NCI-H187 treated with DMSO at 0.1 percent for 48 hours (cell line): ENCODE data around the gene GALR1.
"Not testable (repeated sequence)": the region's sequence is repeated elsewhere in the genome, so short reads cannot be mapped to it uniquely, and the experiment has no call there.

Experiments used
- DNase-seq: peaks from one replicate; lab custom pipeline; 2025; lab: John Stamatoyannopoulos, UW

Gene GALR1

DNA sequence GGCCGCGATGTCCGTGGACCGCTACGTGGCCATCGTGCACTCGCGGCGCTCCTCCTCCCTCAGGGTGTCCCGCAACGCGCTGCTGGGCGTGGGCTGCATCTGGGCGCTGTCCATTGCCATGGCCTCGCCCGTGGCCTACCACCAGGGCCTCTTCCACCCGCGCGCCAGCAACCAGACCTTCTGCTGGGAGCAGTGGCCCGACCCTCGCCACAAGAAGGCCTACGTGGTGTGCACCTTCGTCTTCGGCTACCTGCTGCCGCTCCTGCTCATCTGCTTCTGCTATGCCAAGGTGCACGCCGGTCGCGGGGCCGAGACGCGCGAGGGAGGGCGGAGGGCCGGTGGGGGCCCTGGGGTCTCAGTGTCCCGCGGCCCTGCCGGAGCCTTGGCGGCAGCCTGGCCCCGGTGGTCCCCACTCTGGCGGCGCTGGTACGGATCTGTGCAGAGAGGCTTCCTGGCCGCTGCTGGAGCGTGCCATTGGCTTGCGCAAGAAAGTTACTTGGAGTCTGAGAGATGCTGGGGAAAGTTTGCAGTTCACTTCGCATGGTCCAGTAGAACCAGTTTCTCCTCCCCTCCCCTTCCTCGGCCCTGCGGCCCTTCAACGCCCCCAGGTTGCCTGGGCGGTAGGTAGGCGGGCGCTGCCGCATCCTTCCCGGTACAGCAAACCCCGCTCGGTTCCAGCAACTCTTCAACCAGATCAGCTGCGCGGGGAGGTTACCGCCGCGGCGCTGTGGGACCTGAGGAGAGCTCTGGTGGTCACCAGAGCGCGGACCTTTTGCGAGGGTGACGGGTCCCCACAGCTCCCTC, 1.5 kb downstream of the GALR1 start:
- DNase-seq = no peak

- no peak for DNase-seq
Observed at GRCh38 chr18:77251730-77252050, 2.0 kb downstream of the GALR1 start.

GRCh38 chr18:77254711-77255405, 5.2 kb downstream of the GALR1 start:
- no peak for DNase-seq

GRCh38 chr18:77255426-77256105, 5.9 kb downstream of the GALR1 start:
- DNase-seq = no peak

DNA sequence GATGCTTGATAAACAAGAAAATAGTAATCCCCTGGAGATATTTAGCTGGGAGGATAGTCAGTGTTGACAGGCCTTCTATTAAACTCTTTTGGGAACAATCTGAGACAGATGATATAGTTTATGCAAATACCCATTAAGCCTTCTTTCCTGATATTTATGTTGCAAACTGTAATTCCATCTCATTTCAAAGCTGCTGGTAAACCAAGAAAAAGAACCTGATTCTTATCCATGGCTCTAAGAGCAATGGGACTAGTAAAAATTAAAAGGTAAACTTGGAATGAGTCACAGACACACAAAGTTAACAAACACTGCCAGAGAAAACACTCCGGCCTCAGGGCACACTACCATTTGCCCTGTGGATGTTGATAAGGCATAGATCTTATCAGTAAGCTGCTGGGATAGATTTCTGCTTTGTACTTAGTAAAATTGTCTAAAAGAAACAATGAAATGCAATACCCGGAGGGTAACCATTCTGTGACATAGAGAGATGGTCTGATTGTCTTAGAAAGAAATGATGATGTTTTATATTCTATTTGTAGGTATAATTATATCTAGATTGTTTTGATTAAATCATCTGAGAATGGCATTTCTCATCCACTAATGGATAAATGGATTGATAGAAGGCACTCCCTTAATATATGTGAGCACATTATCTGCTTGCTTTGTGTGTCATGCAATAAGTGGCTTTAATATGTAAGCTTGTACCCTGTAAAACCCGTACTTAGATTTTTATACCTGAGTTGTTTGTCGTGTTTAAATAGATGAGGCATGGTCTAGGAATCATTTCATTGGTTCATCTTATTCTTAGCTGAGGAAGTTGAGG, 13.2 kb downstream of the GALR1 start:
- no peak for DNase-seq

- no peak for DNase-seq
Observed at GRCh38 chr18:77263466-77263763, 13.8 kb downstream of the GALR1 start.

DNA sequence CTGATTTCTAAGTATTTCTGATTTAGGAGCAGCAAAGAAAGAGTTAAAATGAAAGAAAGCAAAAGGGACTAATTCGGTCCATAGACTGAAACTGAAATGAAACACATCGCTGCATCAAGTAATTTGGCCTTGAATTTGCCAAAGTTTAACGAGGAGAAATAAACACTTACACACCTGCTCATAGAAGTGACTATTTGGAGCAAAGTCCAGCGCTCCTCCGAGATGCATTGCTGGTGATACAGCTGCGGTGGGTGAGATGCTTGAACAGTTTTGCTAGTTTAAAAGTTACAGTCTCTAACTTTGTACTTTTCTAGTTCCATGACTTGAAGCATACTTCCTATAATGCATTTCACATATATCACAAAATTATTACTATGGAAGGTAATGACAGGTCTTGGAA, 18.3 kb downstream of the GALR1 start:
- DNase-seq = no peak

GRCh38 chr18:77268456-77268855, 18.8 kb downstream of the GALR1 start:
- DNase-seq = no peak

GRCh38 chr18:77271576-77272481, 22.2 kb downstream of the GALR1 start:
- no peak for DNase-seq

- not testable (repeated sequence) for DNase-seq
Observed at GRCh38 chr18:77290841-77291240, 41.2 kb downstream of the GALR1 start.

DNA sequence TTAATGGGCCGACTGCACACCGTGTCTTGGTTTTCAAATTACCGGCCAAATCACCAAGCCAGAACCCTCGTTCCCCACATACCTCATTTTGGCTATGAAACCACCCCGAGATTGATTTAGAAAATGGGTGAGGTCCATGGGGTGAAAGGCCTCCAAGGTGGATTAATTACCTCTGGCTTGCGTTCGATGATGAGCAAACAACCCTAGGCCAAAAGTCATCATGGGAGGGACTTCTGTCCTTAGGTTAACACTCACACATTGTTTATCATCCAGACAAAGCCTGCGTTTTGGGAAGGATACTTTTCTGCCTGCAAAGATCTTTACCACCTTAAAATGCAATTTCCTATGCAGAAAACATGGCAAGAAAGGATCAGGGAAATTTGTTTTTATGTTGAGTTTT, 48.5 kb downstream of the GALR1 start:
- no peak for DNase-seq

- DNase-seq = no peak
Observed at GRCh38 chr18:77299706-77300105, 50.1 kb downstream of the GALR1 start.

GRCh38 chr18:77300579-77300978, 50.9 kb downstream of the GALR1 start:
- no peak for DNase-seq

- no peak for DNase-seq
Observed at GRCh38 chr18:77304268-77304667, 54.6 kb downstream of the GALR1 start.

DNA sequence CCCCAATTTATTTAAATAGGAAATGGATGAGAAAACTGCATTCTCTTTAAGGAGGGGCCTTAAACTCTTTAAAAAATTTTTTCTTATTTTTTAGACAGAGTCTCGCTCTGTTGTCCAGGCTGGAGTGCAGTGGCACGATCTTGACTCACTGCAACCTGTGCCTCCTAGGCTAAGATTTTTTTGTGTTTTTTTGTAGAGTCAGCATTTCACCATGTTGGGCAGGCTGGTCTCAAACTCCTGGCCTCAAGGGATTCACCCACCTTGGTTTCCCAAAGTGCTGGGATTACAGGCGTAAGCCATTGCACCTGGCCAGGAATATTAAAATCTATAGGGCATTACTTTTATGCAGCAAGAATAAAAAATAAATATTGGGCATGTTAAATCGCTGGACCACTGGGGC, 56.0 kb downstream of the GALR1 start:
- no peak for DNase-seq

GRCh38 chr18:77308216-77308615, 58.6 kb downstream of the GALR1 start:
- DNase-seq = no peak

- no peak for DNase-seq
Observed at GRCh38 chr18:77314511-77314910, 64.9 kb downstream of the GALR1 start.

GRCh38 chr18:77314952-77315351, 65.3 kb downstream of the GALR1 start:
- DNase-seq = no peak

DNA sequence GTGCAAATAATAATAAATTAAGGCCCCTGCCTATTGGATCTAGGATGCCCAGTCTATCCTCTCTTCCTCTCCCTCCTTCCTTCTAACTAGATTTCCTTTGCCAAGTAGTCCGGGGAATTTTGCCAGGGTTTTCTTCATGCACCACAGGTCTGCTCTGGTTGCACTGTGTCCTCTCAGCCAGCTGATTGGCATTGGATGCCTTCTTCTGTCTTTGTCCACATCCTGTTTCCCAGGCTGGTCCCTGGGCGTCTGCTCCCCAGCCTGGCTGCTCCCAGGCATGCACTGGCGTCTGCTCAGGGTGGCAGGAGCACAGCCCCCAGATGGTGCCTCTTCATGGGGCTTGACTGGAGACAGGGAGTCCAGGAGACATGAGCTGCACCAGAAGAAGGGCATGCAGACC, 66.4 kb downstream of the GALR1 start:
- DNase-seq = no peak

GRCh38 chr18:77316641-77317040, 67.0 kb downstream of the GALR1 start:
- no peak for DNase-seq

DNA sequence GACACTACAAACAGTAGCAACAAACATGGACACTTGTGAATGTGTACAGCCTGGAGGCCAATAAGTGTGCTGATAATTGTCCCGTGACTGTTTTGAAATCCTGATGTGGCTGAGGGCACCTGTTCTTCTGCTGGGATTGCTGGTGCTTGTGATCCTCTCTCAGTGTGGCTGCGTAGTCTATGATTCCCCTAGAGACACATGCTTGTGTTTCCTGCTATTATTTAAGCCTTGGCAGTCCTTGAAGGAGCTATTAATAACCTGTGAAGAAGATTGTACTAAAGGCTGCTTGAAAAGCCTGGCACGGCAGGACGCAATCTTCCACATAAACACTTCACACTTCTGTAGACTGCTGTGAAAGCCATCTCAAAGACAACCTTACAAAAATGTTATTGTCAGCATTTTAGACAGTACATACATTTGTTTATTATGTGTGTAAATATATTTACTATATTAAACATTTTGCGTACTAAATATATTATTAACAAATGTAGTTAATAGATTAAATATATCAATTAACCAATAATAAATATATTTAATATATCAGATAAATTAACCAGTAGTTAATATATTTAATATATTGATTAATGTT, 71.4 kb downstream of the GALR1 start:
- peak; percentile 88 for DNase-seq
